COLO668 (cell line): ENCODE measurements around the gene TIPARP.
A peak's percentile ranks its signal among the peaks of the same experiment; 100 is the strongest.

Source experiments
- DNase-seq: peaks from one replicate; lab custom pipeline; 2025; ENCODE audit not compliant: unreplicated experiment; lab: John Stamatoyannopoulos, UW

TIPARP gene, protein sequence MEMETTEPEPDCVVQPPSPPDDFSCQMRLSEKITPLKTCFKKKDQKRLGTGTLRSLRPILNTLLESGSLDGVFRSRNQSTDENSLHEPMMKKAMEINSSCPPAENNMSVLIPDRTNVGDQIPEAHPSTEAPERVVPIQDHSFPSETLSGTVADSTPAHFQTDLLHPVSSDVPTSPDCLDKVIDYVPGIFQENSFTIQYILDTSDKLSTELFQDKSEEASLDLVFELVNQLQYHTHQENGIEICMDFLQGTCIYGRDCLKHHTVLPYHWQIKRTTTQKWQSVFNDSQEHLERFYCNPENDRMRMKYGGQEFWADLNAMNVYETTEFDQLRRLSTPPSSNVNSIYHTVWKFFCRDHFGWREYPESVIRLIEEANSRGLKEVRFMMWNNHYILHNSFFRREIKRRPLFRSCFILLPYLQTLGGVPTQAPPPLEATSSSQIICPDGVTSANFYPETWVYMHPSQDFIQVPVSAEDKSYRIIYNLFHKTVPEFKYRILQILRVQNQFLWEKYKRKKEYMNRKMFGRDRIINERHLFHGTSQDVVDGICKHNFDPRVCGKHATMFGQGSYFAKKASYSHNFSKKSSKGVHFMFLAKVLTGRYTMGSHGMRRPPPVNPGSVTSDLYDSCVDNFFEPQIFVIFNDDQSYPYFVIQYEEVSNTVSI

DNA sequence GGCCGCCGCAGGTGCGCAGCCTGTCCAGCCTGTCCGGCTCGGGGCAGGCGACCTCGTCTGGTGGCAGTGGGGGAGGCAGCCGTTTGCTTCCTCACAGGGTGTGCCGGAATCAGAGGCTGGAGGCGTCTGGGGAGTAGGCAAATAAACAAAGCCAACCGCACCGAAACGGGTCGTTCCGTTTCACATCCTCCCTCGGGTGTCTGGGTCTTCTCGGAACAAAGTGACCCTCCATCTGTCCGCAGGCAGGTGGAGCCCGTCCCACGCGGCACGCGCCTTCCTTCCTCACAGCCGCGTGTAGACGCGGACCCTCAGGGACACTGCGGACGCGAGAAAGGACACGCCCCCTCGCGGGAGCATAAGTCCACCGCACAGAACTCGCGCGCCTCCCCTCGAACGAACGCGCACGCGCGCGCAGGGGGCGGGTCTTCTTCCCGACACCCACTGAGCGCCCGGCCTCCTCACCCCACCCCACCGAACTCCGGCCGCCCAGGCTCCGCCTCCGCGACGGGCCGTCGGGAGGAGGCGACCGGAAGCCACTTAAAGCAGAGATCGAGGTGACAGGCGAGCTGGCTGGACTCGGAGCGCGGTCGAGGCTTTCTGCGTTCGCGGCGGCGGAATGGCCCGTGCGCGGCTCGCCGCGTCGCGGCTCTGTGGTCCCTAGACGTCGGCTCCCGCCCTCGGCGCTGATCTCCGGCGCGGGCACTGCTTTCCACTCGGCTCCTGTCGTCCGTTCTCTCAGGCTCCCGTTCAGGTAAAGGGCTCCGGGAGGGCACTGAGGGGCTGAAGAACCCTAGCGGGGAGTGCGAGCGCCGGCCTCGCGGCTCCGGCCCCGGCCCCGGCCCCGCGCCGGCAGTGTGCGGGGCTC is at the start of gene TIPARP:
TIPARP (plus strand) TSS at position 545 of the 865 bp plus-strand sequence. CDS start 3,108 bp downstream, outside the sequence.
- peak; percentile 98 for DNase-seq

GRCh38 chr3:156626104-156626503 is 48.3 kb upstream of the TIPARP start:
- peak; percentile 79 for DNase-seq

- no peak for DNase-seq
Observed at GRCh38 chr3:156627946-156628569, 46.3 kb upstream of the TIPARP start.

DNA sequence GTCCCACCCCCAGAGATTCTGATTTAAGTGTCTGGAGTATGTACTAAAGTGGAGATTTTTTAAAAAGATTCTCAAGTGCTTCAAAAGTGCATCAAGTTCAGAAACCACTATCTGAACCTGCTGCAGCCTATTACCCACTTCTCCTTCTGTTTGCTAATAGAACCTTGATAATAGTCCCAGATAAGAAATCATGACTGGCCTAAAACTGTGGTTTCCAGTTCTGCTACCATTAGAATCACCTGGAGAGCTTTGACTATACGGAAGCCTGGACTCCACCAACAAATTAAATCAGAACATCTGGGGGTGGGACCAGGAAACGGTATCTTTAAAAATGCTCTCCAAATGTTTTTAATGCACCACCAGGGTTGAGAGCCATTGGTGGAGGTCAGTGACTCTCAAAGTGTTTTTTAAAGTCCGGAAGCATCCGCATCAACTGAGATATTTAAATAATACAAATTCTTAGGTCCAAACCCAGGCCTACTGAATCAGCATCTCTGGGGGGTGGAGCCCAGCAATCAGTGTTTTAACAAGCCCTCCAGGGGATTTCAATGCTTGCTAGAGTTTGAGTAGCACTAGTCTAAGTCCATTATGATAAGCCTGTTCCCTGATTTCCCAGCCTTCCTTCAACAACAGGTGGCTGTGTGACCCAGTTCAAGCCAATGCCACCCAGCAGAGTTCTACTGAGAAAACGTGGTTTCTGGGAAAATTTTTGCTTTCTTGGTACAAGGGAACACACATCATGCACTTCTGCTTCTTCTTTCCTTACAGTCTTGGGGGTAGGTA is 45.4 kb upstream of the TIPARP start:
- DNase-seq, result no peak

- DNase-seq, result peak; percentile 16
Observed at GRCh38 chr3:156630081-156630772, 44.2 kb upstream of the TIPARP start.

DNA sequence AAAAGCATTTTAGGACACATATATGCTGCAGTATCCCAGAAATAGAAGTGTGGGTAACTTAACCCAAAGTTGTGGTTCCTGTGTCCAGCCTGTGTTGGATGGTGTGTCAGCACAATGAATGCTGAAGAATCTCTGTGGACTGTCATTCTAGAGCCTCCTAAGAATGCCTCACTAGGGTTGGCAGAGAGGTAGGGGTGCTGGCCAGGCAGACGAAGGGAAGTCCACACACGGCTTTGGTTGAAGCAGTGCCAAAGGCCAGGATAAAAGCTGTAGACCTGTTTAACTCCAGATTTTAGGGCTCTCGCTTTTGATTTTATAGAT is 43.7 kb upstream of the TIPARP start:
- DNase-seq, result no peak

DNA sequence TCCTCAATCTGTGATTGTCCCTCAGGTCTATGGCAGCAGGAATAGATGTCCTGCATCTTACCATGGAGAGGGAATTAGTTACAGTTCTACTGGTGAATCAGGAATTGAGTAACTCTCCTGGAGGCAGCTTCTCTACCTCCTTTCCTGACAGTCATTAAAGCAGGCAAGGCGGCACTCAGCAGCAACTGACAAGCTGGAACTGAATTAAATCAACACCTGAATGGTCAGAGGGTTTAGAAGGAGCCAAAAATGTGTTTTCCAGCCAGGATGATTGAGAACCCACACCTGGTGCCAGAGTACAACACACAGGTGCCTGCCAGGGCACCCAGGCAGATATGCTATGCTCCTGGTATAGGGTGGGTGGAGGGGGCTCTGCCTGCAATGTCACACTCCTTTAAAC is 43.1 kb upstream of the TIPARP start:
- no peak for DNase-seq

- DNase-seq, result no peak
Observed at GRCh38 chr3:156632601-156633000, 41.8 kb upstream of the TIPARP start.

- no peak for DNase-seq
Observed at GRCh38 chr3:156633335-156633734, 41.1 kb upstream of the TIPARP start.

- DNase-seq, result no peak
Observed at GRCh38 chr3:156635034-156635433, 39.4 kb upstream of the TIPARP start.

DNA sequence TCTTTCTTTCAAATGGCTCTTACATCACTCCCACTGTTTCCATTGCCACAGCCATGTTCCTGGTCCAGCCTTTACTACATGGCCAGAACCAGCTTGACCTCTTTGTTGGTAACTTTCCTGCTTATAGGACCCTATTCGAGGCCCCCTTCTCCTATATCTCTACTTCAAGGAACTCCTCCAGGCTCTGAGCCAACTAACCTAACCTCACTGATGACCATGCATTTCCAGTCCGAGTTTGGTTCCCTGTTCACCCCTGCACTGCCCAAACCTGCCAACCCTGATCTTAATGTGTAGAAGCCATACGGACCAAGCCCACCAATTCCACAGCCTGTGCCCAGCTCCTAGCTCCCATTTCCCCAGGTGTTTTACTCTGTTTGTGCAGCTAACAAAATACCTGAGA is 38.4 kb upstream of the TIPARP start:
- DNase-seq, result no peak

- DNase-seq, result no peak
Observed at GRCh38 chr3:156637480-156638022, 36.8 kb upstream of the TIPARP start.

- DNase-seq, result no peak
Observed at GRCh38 chr3:156638271-156638670, 36.1 kb upstream of the TIPARP start.

DNA sequence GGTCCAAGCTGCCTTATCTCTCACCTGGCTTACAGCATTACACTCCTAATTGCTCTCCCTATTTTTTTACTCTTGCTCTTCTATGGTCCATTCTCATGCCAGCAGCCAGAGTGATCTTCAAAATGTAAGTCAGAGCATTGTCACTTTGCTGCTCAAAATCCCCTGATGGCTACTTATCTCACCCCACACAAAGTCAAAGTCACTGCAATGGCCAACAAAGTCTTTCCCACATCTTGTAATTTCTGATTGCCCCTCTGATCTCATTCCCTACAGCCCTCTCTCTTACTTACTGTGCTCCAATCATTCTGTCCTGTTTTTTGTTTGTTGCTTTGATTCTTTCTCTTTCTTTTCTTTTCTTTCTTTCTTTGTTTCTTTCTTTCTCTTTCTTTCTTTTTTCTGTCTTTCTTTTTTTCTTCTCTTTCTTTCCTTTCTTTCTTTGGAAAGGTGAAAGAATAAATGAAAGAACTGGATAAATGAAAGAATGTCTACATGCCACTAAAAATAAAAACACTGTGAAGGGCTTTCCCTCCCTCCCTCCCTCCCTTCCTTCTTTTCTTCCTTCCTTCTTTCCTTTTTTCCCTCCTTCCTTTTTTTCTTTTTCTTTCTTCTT is 34.9 kb upstream of the TIPARP start:
- no peak for DNase-seq

DNA sequence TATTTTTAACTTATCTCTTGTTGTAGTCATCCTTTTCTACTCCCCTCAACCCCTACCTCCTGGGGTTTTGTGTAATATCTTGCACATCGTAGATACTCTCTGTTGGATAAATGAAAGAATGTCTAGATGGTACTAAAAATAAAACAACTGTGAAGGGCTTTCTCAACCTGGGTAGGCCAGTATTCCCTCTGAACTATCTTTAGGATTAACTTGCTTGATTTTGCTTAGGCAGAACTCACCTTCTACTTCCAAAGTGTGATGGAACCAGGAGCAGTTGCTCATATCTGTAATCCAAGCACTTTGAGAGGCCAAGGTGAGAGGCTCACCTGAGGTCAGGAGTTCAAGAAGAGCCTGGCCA is 32.8 kb upstream of the TIPARP start:
- DNase-seq, result no peak

DNA sequence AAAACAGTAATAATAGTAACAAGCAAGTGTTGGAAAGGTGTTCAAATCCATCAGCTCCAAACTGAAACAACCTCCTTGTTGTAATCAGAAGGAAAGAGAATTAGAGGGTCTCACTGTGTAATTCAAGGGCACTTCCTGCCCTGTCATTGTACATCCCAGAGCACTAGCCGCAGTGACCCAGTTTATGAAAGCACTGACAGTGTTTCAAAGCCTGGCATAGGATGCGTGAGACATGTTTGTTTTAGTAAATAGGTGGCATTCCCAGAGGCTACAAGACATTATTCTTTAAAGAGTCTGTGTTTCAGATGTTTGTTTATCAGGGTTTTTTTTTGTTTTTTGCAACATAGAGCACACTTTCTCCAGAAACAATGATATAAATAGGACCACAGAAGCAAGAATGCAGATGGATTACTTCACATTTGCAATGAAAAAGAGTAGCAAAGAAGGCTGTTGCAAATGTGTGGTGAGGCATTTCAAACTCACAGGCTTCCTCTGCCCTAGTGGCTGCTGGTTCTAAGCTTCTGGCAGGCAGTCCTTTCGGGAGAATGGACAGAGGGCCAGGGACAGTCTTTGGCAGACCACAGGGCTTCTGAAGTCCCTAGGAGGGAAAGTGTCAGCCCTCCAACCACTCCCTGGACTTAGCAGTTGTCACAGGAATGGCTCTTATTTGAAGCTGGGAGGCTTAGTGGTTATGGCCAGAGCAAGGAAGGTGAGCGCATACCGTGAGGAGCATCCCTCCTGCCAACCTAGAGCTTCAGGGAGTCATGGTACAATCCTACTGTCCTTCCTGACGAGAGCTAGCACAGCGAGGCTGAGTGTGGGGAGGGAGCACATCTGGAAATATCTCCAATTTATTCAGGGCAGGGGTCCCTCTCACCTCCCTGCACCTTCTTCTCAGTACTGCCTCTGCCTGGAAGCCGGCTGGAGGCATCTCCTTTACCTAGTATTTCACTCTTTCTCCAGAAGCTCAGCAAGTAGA is 31.4 kb upstream of the TIPARP start:
- no peak for DNase-seq

- no peak for DNase-seq
Observed at GRCh38 chr3:156643729-156644389, 30.5 kb upstream of the TIPARP start.

DNA sequence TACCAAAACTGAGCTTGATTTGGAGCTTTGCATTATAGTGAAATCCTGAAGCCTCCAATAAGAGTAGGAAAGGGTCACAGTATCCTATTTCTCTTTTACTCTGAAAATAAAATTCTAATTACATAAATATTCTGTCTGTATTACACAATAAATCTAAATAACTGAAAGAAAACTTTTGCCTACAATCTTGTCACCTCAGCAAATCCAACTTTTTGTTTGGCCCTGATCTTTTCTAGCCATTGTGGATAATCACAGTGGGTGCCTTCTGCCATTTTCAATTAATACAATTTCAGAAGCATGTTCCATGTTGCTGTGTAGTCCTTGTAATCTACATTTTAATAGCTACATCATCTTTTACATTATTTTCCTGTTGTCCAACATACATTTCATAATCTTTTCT is 29.4 kb upstream of the TIPARP start:
- DNase-seq, result no peak
